ENCODE measurements around the gene HERPUD1.

GRCh38 chr16:56895813-56896212 lies 36.1 kb upstream of the HERPUD1 start:
- TF ChIP-seq, protein P1, sequence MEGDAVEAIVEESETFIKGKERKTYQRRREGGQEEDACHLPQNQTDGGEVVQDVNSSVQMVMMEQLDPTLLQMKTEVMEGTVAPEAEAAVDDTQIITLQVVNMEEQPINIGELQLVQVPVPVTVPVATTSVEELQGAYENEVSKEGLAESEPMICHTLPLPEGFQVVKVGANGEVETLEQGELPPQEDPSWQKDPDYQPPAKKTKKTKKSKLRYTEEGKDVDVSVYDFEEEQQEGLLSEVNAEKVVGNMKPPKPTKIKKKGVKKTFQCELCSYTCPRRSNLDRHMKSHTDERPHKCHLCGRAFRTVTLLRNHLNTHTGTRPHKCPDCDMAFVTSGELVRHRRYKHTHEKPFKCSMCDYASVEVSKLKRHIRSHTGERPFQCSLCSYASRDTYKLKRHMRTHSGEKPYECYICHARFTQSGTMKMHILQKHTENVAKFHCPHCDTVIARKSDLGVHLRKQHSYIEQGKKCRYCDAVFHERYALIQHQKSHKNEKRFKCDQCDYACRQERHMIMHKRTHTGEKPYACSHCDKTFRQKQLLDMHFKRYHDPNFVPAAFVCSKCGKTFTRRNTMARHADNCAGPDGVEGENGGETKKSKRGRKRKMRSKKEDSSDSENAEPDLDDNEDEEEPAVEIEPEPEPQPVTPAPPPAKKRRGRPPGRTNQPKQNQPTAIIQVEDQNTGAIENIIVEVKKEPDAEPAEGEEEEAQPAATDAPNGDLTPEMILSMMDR (IDR thresholded peaks at IDR 0.05), result no peak
- no peak for TF ChIP-seq POLR2A (IDR thresholded peaks at IDR 0.05)

All from adrenal gland (tissue), 5 donors.